Measurements from ENCODE around the gene CRYBG1.

Gene CRYBG1

GRCh38 chr6:106421496-106421895, 61.0 kb downstream of the CRYBG1 start:
- DNase-seq, result peak; percentile 51

DNA sequence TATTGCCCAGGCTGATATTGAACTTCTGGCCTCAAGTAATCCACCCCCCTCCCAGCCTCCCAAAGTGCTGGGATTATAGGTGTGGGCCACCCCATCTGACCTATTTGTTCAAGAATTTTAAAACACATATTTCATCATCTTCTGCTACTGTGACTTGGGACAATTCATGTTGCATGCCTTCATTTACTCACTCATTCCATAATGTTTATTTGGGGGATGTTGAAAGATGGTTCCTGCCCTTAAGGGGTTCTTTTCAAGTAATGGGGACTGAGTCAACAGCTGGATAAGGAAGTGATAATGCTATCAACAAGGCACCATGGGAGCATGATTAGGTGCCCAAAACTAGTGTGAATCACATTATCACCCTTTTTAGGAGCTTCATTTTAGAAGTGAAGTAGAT, 62.0 kb downstream of the CRYBG1 start:
- DNase-seq, result peak; percentile 7

- no peak for DNase-seq
Measured at GRCh38 chr6:106425382-106425781, 64.9 kb downstream of the CRYBG1 start.

DNA sequence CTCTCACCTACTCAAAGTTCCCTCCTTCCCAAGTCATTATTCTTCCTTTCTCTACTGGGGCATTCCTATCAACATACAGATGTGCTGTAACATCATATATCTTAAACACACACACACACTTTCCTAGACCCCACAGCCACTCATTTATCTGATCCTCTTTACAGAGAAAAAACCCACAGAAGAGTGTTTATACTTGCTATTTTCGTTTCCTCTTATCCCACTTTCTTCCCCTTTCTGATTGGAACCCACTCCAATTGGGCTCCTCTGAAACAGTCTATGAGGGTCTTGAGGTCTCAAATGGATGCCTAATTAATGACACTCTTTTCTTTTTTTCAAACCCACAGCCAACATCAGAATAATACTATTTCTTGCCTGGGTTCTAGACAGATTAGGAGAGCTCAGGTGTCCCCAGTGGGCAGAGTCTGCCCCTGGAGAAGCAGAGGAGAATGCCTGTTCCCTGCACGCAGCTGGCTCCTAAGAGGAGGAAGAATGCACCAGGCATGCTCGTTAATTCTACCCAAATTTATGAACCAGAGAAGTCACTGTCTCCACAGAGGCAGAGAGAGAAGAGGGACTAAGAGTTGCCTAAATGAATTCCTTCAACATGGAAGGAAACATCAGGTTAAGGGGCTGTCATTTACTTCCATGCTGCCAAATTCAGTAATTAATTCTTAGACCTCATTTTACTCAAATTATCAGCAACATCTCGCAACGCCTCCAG, 65.9 kb downstream of the CRYBG1 start:
- DNase-seq, result no peak

DNA sequence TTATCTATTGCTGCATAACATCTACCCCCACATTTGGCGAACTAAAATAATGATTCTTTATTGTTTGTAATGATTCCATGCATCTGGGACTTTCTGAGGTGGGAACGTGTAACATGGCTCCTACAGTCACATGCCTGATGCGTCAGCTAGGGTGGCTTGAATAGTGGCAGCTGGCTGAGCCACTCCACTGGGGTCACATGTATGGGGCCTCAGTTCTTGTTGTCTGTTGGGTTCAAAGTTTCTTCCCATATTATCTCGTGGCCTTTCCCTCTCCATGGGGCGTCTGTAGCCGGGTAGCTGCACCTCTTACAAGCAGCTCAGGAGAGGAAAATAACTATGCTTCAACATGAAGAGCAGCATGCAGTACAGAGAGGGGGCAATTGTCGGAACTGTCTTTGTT, 69.9 kb downstream of the CRYBG1 start:
- no peak for DNase-seq

GRCh38 chr6:106431405-106431804, 70.9 kb downstream of the CRYBG1 start:
- no peak for DNase-seq

- DNase-seq, result peak; percentile 17
Measured at GRCh38 chr6:106431972-106432371, 71.5 kb downstream of the CRYBG1 start.

DNA sequence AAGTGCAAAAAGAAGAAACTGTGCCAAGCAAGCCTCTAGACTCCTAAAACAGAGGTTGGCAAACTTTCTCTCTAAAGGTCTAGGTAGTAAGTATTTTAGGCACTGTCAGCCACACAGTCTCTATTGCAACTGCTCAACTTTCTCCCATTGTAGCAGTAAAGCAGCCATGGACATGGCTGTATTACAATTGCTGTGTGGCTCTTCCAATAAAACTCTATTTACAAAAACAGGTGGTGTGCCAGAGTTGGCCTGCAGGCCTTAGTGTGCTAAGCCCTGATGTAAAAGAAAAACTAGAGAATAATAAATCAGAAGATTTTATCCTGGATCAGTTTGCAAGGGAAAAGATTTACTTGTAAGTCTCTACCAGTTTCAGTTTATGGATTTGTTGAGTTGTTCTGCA, 74.0 kb downstream of the CRYBG1 start:
- DNase-seq, result no peak

- no peak for DNase-seq
Measured at GRCh38 chr6:106439459-106439858, 78.9 kb downstream of the CRYBG1 start.

DNA sequence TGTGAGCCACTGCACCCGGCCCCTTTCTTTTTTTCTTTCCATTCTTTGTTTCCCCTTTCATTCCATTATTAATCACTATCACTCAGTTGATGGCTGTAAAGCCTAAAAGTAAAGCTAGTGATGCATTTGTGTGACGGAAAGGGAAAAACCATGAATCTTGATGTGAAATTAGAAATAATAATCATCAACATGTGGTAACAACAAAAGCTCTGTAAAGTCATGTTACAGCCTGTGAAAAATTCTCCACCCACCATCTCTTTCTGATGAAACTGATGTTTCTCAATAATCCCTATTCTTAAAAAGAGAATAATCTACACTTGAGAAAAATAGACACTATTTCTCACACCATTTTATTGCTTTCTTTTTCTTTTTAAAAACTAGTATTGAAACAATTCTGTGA, 80.0 kb downstream of the CRYBG1 start:
- DNase-seq, result no peak

DNA sequence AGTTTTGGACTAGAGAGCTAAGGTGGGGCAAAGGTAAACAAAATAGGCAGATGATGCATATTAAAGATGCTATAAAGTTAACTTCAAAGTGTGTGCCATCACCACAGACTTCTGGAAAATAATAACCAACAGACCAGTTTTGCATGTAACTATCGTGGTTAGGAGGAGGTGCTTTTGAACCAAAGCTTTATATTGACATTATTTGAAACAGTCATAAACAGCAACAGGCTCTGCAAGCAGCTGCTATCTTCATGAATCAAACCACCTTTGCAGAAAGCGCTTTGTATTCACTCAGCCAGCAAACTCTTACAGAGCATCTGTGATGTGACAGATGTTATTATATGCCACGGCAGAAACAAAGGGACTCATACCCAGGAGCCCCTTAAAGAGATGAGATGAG, 81.9 kb downstream of the CRYBG1 start:
- no peak for DNase-seq

GRCh38 chr6:106444777-106445507, 84.4 kb downstream of the CRYBG1 start:
- peak; percentile 60 for DNase-seq

GRCh38 chr6:106445508-106445878, 85.0 kb downstream of the CRYBG1 start:
- DNase-seq, result no peak

DNA sequence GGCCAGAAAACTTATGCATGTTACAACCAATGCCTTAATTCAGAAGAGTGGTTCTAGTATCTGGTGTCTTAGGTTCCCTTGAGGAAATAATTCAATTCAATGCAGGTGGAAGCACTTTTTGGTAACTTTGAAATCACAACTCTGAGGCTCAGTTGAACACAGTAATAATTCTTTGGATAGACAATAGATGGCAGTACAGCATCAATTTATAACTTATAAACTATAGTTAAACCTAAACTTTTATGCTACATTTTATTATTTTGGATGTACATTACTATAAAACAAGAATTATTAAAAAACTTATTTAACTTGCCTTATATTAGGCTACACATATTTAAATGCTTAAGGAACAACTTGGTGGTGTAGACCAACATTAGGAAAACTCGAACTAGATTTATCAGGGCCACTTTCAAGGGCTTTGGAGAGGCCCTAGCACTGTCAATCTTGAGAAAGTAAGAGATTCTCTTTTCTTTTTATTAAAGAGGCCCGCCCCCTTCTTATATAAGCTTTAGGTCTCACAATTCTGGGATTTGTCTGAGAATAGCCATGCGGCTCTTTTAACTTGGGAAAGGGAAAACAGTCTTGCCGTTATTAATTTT, 85.9 kb downstream of the CRYBG1 start:
- DNase-seq, result no peak

DNA sequence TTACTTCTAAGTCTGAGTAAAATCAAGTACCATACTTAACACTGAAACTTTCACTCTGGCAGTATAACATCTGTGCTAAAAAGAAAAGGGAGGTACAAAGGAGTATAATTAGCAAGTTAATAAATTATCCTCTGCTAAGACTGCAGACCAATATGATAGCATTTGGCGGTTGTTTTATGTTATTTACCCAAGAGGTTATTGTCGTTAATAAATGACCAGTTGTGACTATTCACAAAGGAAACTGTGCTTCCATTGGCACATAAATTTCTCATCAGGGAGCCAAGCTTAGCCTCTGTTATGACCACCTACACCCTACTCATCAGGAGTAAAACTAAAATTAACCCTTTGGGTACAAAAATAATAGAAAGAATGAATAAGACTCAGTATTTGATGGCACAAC, 86.5 kb downstream of the CRYBG1 start:
- DNase-seq, result no peak

GRCh38 chr6:106448000-106448426, 87.5 kb downstream of the CRYBG1 start:
- DNase-seq, result no peak

GRCh38 chr6:106450653-106451052, 90.1 kb downstream of the CRYBG1 start:
- no peak for DNase-seq

DNA sequence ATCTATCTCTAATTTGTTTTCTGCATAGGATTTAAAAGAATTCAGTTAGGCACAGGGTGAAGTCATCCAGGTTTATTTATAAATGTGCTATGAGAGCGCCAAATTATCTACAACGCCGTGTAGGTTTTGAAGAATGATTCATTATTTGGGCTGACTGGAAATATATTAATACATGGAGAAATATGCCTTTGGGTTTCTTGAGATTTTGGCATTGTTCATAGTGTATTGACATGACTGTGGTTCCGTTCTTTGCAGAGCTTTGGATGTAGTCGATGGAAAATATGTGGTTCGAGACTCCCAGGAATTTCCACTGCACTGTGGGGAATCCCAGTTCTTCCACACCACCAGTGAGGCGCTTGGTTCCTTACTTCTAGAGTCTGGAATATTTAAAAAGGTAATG, 90.9 kb downstream of the CRYBG1 start:
- peak; percentile 78 for DNase-seq

DNA sequence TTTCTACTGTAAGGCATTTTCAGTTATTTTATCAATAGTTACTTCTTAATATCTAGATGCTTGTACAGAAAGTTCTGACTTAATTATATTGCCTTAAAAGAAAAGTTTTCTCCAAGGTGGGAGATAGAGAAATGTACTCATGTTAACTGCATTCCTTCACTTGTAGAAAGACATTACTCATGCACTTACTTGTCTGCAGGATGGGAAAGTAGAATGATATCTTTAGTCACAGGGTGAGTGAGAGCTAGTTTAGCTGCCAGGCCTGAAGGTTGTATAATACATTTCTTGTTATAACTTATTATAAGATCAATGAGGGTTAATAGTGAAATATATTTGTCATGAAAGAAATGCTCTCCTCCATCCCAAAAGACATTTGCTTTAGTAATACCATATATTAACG, 92.1 kb downstream of the CRYBG1 start:
- DNase-seq, result no peak

DNA sequence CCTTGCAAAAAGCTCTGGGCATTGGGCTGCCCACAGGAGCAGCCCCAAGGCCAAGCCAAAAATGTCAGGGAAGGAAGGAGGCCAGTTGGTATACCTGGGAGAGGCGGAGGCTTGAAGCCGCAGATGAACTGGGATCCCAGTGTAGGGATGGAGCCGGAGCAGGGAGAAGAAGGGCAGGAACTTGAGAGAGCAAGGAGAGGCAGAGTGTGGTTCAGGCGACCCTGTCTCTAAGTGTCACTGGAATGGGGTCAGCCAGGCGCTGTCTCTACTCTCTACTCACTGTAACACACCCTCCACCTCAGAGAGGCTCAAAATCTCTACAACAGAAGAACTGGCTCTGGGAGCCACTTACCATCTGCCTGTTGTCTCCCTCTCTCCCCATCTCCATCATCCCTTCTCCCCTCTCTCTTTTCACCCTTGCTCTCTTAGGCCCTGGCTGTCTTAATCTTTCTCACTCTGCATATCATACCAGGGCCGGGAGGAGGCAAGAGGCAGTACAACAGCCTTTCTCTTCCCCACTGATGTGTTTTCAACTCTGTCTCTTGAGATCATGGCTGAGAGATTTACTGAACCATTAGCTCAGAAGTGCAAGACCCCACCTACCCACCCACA, 93.3 kb downstream of the CRYBG1 start:
- no peak for DNase-seq

DNA sequence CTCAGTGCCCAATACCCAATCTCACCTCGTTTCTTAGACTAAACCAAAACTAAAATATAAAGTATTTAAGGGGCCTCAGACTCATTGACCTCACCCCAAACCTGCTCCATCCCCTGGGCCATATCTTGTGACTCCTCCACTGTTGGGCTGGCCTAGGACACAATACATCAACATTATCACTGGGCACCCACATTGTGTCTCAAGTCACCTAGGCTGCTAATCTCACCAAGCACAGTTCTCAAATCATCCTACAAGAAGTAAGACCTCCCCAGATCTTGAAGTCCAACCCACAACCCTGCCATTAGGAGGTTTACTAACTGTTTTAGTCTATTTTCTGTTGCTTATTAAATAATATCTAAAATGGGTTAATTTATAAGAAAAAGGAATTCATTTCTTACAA, 96.2 kb downstream of the CRYBG1 start:
- no peak for DNase-seq

DNA sequence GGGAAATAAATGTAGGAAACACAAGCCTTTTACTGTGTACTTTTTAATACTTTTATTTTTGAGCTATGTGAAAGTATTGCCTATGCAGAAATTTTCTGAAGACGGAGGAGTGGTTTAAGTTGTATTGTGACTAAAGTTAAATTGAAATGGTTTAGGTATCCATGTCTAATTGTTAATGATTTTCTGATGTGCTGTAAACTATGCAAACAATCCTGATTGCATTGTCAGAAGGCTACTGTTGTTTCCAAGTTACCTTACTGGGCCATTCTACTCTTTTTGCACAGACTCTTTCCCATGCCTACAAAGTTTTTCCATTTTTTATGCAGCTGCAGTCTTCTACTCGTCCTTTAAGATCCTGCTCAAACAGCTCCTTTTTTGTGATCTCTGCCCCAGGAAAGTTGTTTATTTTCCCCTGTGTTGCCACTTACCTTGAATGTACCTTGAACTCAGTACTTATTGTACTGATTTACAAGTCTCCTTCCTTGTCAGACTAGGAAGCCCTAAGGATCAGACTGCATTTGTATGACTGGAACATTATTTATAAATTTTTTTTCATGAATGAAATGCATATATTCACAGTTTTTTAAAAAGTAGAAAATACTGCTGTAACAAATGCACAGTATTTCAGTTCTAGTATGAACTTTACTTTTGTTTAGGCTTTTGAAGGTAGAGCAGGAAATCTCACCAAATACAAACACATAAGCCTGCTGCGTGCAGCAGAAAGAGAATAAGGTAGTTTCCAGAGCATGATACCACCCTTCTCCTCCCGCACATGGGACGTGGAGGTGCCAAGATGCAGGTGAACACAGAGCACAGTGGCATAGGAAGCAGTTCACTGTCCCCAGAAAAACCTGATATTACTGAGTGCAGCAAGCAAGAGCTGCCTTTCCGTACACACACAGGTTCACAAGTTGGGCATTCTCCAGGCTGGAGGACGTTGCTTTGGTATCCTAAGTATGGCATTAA, 97.8 kb downstream of the CRYBG1 start:
- DNase-seq, result no peak
